CD4-positive, alpha-beta memory T cell (primary cell): ENCODE data around the gene RBM5. TPM values are rescaled to one million over a fixed set of nuclear protein-coding genes. Genes with fewer than 3 reads are reported as not detected.

Experiments used
- CTCF ChIA-PET: fragments of 350-600 bp; sonication (Branson Sonifier 250); formaldehyde crosslinking; loops from one replicate; lab custom pipeline; 2021; ENCODE audit warnings: inconsistent platforms; ENCODE audit not compliant: partially characterized antibody; lab: Charles Lee
- POLR2A ChIA-PET: fragments of 350-600 bp; sonication (Branson Sonifier 250); formaldehyde crosslinking; loops from one replicate; lab custom pipeline; 2021; ENCODE audit not compliant: partially characterized antibody; lab: Charles Lee
- DNase-seq, 5 donors: peaks; one replicate each; pipeline versions ENCODE4 v3.0.0 to v3.0.0-alpha.2; 2020 to 2022; ENCODE audit warnings: mixed read lengths in 1 of 5
- H3K27ac ChIP-seq: one replicate; pipeline ENCODE4 v1.7.0; 2013; ENCODE audit warnings: low read depth, low read length
- H3K27me3 ChIP-seq: 2 replicates; pipeline ENCODE4 v1.7.0; 2013; ENCODE audit warnings: mild to moderate bottlenecking, low read length, moderate library complexity; ENCODE audit not compliant: insufficient read depth
- H3K36me3 ChIP-seq: 2 replicates; pipeline ENCODE4 v1.7.0; 2013; ENCODE audit warnings: mild to moderate bottlenecking, low read length, moderate library complexity; ENCODE audit not compliant: insufficient read depth
- H3K4me1 ChIP-seq: 2 replicates; pipeline ENCODE4 v1.7.0; 2013; ENCODE audit warnings: mild to moderate bottlenecking, low read length, moderate library complexity; ENCODE audit not compliant: insufficient read depth
- H3K4me3 ChIP-seq, 2 donors: one replicate each; pipeline ENCODE4 v1.7.0; 2013; ENCODE audit warnings: low read length in 2 of 2, mild to moderate bottlenecking in 1 of 2
- H3K9me3 ChIP-seq, 2 donors: one replicate each; pipeline ENCODE4 v1.7.0; 2013; ENCODE audit warnings: low read length in 2 of 2, control low read depth in 1 of 2; ENCODE audit not compliant: control insufficient read depth in 1 of 2
- H3K27ac Mint-ChIP-seq, 7 donors: one replicate each; pipeline ENCODE4 v1.8.0; 2020 to 2021; ENCODE audit warnings: mixed read lengths in 7 of 7, mild to moderate bottlenecking in 6 of 7, inconsistent platforms in 3 of 7, moderate library complexity in 3 of 7
- H3K27me3 Mint-ChIP-seq, 2 donors: one replicate each; pipeline ENCODE4 v1.8.0; 2020 to 2021; ENCODE audit warnings: mixed read lengths in 2 of 2
- H3K36me3 Mint-ChIP-seq, 2 donors: one replicate each; pipeline ENCODE4 v1.8.0; 2020 to 2021; ENCODE audit warnings: mixed read lengths in 2 of 2, inconsistent platforms in 1 of 2, mild to moderate bottlenecking in 1 of 2
- H3K4me1 Mint-ChIP-seq, 4 donors: one replicate each; pipeline ENCODE4 v1.8.0; 2020 to 2021; ENCODE audit warnings: mixed read lengths in 4 of 4, mild to moderate bottlenecking in 1 of 4
- H3K4me3 Mint-ChIP-seq, 8 donors: one replicate each; pipeline ENCODE4 v1.8.0; 2020 to 2021; ENCODE audit warnings: mixed read lengths in 8 of 8, mild to moderate bottlenecking in 7 of 8, moderate library complexity in 6 of 8, inconsistent platforms in 3 of 8
- H3K9me3 Mint-ChIP-seq, 8 donors: one replicate each; pipeline ENCODE4 v1.8.0; 2020 to 2021; ENCODE audit warnings: mixed read lengths in 8 of 8, mild to moderate bottlenecking in 5 of 8, inconsistent platforms in 3 of 8, moderate library complexity in 1 of 8
- intact Hi-C: fragments of 100-400 bp; cut with micrococcal nuclease; formaldehyde crosslinking; loops from one replicate; pipeline ENCODE4 v1.15.1; 2023
- polyA plus RNA-seq, 2 donors: library from polyadenylated mRNA; unstranded; fragments of 300-500 nt; fragmentation: Illumina TruSeq; gene quantifications; one replicate each; pipeline ENCODE4 v1.2.3, GENCODE V29; 2021
- total RNA-seq, 2 experiments: library from RNA; stranded (reverse); gene quantifications; one replicate each; pipeline ENCODE4 v1.2.3, GENCODE V29; 2021

RBM5 gene
- total and polyA plus RNA-seq, 4 experiments from 2014 or later: 16.7 to 385 (median 213) TPM

DNA sequence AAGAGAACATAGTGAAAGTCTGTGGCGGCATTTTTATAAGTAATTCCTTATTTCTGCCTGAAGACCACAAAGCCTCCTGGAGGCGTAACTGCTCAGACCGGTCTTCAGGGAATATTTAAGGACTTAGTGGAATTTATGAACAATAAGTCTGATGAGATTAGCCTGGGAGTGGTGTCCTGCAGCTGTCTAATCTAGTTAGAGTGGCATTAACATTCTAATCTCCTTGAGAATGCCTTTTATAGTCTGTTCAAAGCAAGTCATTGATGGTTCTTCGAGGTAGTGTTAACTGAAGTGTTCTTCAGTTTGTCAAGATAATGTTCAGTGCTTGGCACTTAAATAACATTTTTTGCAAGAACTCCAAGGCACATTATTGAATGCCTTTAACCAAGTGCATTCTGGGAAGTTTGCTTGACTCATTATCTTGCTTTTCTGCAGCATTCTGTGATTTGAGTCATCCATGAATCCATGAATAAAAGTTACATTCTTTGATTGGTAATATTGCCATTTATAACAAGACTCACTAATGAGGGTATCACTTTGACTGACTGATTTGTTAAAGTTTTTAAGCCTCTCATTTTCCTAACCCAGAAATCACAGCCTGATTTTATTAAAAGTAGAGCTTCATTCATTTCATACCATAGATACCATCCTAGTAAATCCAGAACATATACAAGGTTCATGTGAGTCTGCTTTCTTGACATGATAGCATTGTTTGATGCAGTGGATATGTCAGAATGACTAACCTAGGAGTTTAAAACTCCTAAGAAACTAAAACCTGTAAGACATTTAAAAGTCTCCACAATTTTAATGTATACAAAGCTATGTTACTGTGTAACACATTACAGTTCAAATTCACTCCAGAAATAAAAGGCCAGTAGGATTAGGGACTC lies 12.5 kb downstream of the RBM5 start:
- Mint-ChIP-seq H3K4me3 (no peak overlapping the region), H3K27ac (peak overlapping the region in 2 of 7 donors; percentile 19 to 48), H3K9me3 (no peaks in the 10 kb centered on the region), H3K27me3 (no peaks in the 10 kb centered on the region), H3K36me3 (peaks cover 54 to 84% of the 10 kb centered on the region in 2 donors), H3K4me1 (peaks cover 5 to 13% (median 7%) of the 10 kb centered on the region in 4 donors)
- Histone ChIP-seq H3K27ac (no peak overlapping the region), H3K36me3 (peaks cover 86% of the 10 kb centered on the region), H3K4me1 (no peaks in the 10 kb centered on the region), H3K9me3 (no peaks in the 10 kb centered on the region), H3K4me3 (no peak overlapping the region), H3K27me3 (no peaks in the 10 kb centered on the region)
- CTCF ChIA-PET: interaction anchor here (0.7 kb wide), 1 partner anchor 19 kb away, joined by 7 read pairs; no protein-coding TSS in a partner anchor
- intact Hi-C loops: no loop called here
- DNase-seq: no peak
- POLR2A ChIA-PET: no interaction called here

DNA sequence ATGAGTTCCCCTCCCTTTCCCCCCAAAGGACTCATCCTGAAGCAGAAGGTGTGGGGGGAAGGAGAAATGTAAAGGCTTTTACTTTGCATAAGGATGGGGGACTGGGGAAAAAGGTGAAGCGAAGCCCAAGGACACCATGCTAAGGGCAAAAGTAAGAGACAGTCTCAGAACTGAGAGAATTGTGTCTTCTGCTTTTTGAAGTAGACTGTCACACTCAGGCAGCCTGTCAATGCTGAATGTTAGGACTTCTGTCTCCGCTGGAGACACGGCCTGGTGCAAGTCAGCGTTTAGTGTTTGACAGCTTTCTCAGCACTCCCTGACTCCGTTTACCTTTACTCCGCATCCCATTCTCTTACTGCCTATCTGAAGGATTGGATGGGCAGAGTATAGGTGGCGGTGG lies 13.8 kb downstream of the RBM5 start:
- POLR2A ChIA-PET: no interaction called here
- H3K36me3 Mint-ChIP-seq: peaks cover 56 to 84% of the 10 kb centered on the region in 2 donors
- no peaks in the 10 kb centered on the region for H3K27me3 Mint-ChIP-seq
- DNase-seq: no peak
- no peak overlapping the region for H3K27ac Mint-ChIP-seq
- H3K27ac ChIP-seq: no peak overlapping the region
- H3K9me3 Mint-ChIP-seq: no peaks in the 10 kb centered on the region
- H3K9me3 ChIP-seq: no peaks in the 10 kb centered on the region
- CTCF ChIA-PET: no interaction called here
- no peak overlapping the region for H3K4me3 ChIP-seq
- H3K36me3 ChIP-seq: peaks cover 87% of the 10 kb centered on the region
- H3K27me3 ChIP-seq: no peaks in the 10 kb centered on the region
- intact Hi-C loops: no loop called here
- H3K4me1 Mint-ChIP-seq: peaks cover 0 to 8% (median 3%) of the 10 kb centered on the region in 4 donors
- H3K4me1 ChIP-seq: no peaks in the 10 kb centered on the region
- H3K4me3 Mint-ChIP-seq: no peak overlapping the region

GRCh38 chr3:50111757-50112156 lies 23.0 kb downstream of the RBM5 start:
- Mint-ChIP-seq H3K4me3 (no peak overlapping the region), H3K36me3 (peaks cover 67 to 83% of the 10 kb centered on the region in 2 donors), H3K27ac (no peak overlapping the region), H3K4me1 (peaks cover 0 to 3% (median 2%) of the 10 kb centered on the region in 4 donors), H3K9me3 (no peaks in the 10 kb centered on the region), H3K27me3 (no peaks in the 10 kb centered on the region)
- Histone ChIP-seq H3K4me1 (no peaks in the 10 kb centered on the region), H3K4me3 (no peak overlapping the region), H3K27me3 (no peaks in the 10 kb centered on the region), H3K27ac (no peak overlapping the region), H3K36me3 (peaks cover 95% of the 10 kb centered on the region), H3K9me3 (no peaks in the 10 kb centered on the region)
- POLR2A ChIA-PET: no interaction called here
- CTCF ChIA-PET: interaction anchor here (1.7 kb wide), 1 partner anchor 9 kb away, joined by 9 read pairs; no protein-coding TSS in a partner anchor
- no peak for DNase-seq
- intact Hi-C loops: no loop called here

- no peak overlapping the region for H3K4me3 ChIP-seq
- no peak overlapping the region for H3K27ac ChIP-seq
- Mint-ChIP-seq H3K27me3 (no peaks in the 10 kb centered on the region), H3K36me3 (peaks cover 67 to 83% of the 10 kb centered on the region in 2 donors), H3K27ac (peak overlapping the region in 4 of 7 donors; percentile 68 to 79 (median 77)), H3K4me1 (peaks cover 0 to 3% (median 2%) of the 10 kb centered on the region in 4 donors), H3K9me3 (no peaks in the 10 kb centered on the region), H3K4me3 (no peak overlapping the region)
- peaks cover 96% of the 10 kb centered on the region for H3K36me3 ChIP-seq
- H3K4me1 ChIP-seq: no peaks in the 10 kb centered on the region
- H3K9me3 ChIP-seq: no peaks in the 10 kb centered on the region
- POLR2A ChIA-PET: no interaction called here
- CTCF ChIA-PET: interaction anchor here (1.7 kb wide), 1 partner anchor 9 kb away, joined by 9 read pairs; no protein-coding TSS in a partner anchor
- H3K27me3 ChIP-seq: no peaks in the 10 kb centered on the region
- intact Hi-C loops: no loop called here
- no peak for DNase-seq
Observed at GRCh38 chr3:50112462-50112861, 23.7 kb downstream of the RBM5 start.

- Mint-ChIP-seq H3K36me3 (peaks cover 55 to 72% of the 10 kb centered on the region in 2 donors), H3K4me3 (no peak overlapping the region), H3K27ac (no peak overlapping the region), H3K27me3 (no peaks in the 10 kb centered on the region), H3K4me1 (peaks cover 0 to 14% (median 4%) of the 10 kb centered on the region in 4 donors), H3K9me3 (no peaks in the 10 kb centered on the region)
- CTCF ChIA-PET: no interaction called here
- H3K9me3 ChIP-seq: no peaks in the 10 kb centered on the region
- no peak overlapping the region for H3K4me3 ChIP-seq
- DNase-seq: no peak
- no peaks in the 10 kb centered on the region for H3K4me1 ChIP-seq
- POLR2A ChIA-PET: no interaction called here
- H3K27ac ChIP-seq: no peak overlapping the region
- H3K27me3 ChIP-seq: no peaks in the 10 kb centered on the region
- intact Hi-C loops: no loop called here
- H3K36me3 ChIP-seq: peaks cover 75% of the 10 kb centered on the region
Observed at GRCh38 chr3:50117120-50117519, 28.4 kb downstream of the RBM5 start.

- no peaks in the 10 kb centered on the region for H3K27me3 ChIP-seq
- intact Hi-C loops: no loop called here
- peaks cover 0 to 3% (median 0%) of the 10 kb centered on the region in 8 donors for H3K9me3 Mint-ChIP-seq
- no peak overlapping the region for H3K27ac ChIP-seq
- H3K27ac Mint-ChIP-seq: peak overlapping the region in 3 of 7 donors; percentile 14 to 67 (median 48)
- H3K9me3 ChIP-seq: no peaks in the 10 kb centered on the region
- peaks cover 64% of the 10 kb centered on the region for H3K36me3 ChIP-seq
- H3K4me3 Mint-ChIP-seq: no peak overlapping the region
- no peak overlapping the region for H3K4me3 ChIP-seq
- no peaks in the 10 kb centered on the region for H3K4me1 ChIP-seq
- H3K4me1 Mint-ChIP-seq: peaks cover 0 to 13% (median 3%) of the 10 kb centered on the region in 4 donors
- ChIA-PET POLR2A (no interaction called here), CTCF (no interaction called here)
- no peak for DNase-seq
- no peaks in the 10 kb centered on the region for H3K27me3 Mint-ChIP-seq
- peaks cover 50 to 67% of the 10 kb centered on the region in 2 donors for H3K36me3 Mint-ChIP-seq
Observed at GRCh38 chr3:50118237-50118636, 29.5 kb downstream of the RBM5 start.

DNA sequence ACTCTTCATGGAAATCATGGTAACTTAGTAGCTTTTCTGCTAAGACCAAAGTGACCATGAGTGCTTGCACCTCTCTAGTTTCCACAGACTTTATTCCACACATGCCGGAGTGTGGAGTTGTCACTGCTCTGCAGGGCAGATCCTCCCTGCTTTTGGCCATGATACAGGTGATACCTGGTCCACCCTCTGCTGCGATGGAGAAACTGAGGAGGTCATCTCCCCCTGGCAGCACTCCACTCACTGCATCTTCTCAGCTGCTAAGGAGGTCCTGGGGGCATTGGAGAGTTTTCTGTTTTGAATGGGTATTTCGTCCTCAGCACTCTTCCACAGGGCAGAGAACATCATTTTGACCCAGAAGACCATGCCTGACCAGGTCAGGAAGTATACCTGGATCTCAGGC lies 31.1 kb downstream of the RBM5 start:
- intact Hi-C loops: loop anchor here (2.0 kb wide), 1 partner anchor 35 kb away; the partner anchor contains the start of gene SEMA3F
- Histone ChIP-seq H3K27me3 (no peaks in the 10 kb centered on the region), H3K4me3 (no peak overlapping the region), H3K4me1 (no peaks in the 10 kb centered on the region), H3K27ac (no peak overlapping the region), H3K9me3 (no peaks in the 10 kb centered on the region), H3K36me3 (peaks cover 49% of the 10 kb centered on the region)
- POLR2A ChIA-PET: interaction anchor here (1.0 to 1.4 kb wide), 4 partner anchors 9 to 107 kb away, joined by 3 to 11 read pairs (median 5); partner anchors contain the start of gene RBM5
- no peaks in the 10 kb centered on the region for H3K27me3 Mint-ChIP-seq
- H3K4me3 Mint-ChIP-seq: no peak overlapping the region
- peaks cover 0 to 11% (median 3%) of the 10 kb centered on the region in 4 donors for H3K4me1 Mint-ChIP-seq
- peaks cover 37 to 52% of the 10 kb centered on the region in 2 donors for H3K36me3 Mint-ChIP-seq
- DNase-seq: no peak
- peak overlapping the region in 1 of 7 donors; percentile 84 for H3K27ac Mint-ChIP-seq
- CTCF ChIA-PET: interaction anchor here (0.8 to 2.8 kb wide), 9 partner anchors 11 to 126 kb away, joined by 3 to 17 read pairs (median 6); no protein-coding TSS in a partner anchor
- H3K9me3 Mint-ChIP-seq: peaks cover 0 to 4% (median 0%) of the 10 kb centered on the region in 8 donors
